ENCODE results near the gene ANLN. TPM values are rescaled to one million over a fixed set of nuclear protein-coding genes. Genes with fewer than 3 reads are reported as not detected.
"Not testable (repeated sequence)": the region's sequence is repeated elsewhere in the genome, so short reads cannot be mapped to it uniquely, and the experiment has no call there.

ANLN gene
- total and polyA plus RNA-seq, 7 donors = 2.4 to 16.9 (median 4.6) TPM

- TF ChIP-seq EP300 (IDR thresholded peaks at IDR 0.05) (no peak), POLR2AphosphoS5 (IDR thresholded peaks at IDR 0.05) (no peak), POLR2A (IDR thresholded peaks at IDR 0.05) (no peak), CTCF (IDR thresholded peaks at IDR 0.05) (no peak)
- Histone ChIP-seq H3K4me3 (no peak overlapping the region), H3K4me1 (no peaks in the 10 kb centered on the region), H3K36me3 (no peaks in the 10 kb centered on the region), H3K9me3 (no peaks in the 10 kb centered on the region), H3K27me3 (no peaks in the 10 kb centered on the region), H3K27ac (no peak overlapping the region)
- no peak for DNase-seq
- WGBS, 2 donors = 15 to 54% methylated on average over 8 of the region's 8 CpGs
- intact Hi-C loops (cut with DNase I) = no loop called here
These were observed 94.6 kb downstream of the ANLN start for GRCh38 chr7:36484265-36484664.

GRCh38 chr7:36486336-36486735, 96.7 kb downstream of the ANLN start:
- 74 to 81% methylated on average over 4 of the region's 4 CpGs for WGBS, 2 donors
- no peak overlapping the region for H3K4me3 ChIP-seq
- no peaks in the 10 kb centered on the region for H3K36me3 ChIP-seq
- DNase-seq = no peak
- intact Hi-C loops (cut with DNase I) = loop anchor here (2.0 to 5.0 kb wide), 2 partner anchors 184 to 711 kb away; no protein-coding TSS in a partner anchor
- H3K27ac ChIP-seq = no peak overlapping the region
- no peaks in the 10 kb centered on the region for H3K4me1 ChIP-seq
- no peaks in the 10 kb centered on the region for H3K9me3 ChIP-seq
- TF ChIP-seq POLR2A (IDR thresholded peaks at IDR 0.05) (no peak), POLR2AphosphoS5 (IDR thresholded peaks at IDR 0.05) (no peak), CTCF (IDR thresholded peaks at IDR 0.05) (no peak), EP300 (IDR thresholded peaks at IDR 0.05) (no peak)
- no peaks in the 10 kb centered on the region for H3K27me3 ChIP-seq

GRCh38 chr7:36487756-36488336, 98.2 kb downstream of the ANLN start:
- H3K9me3 ChIP-seq = no peaks in the 10 kb centered on the region
- H3K4me3 ChIP-seq = no peak overlapping the region
- 24 to 38% methylated on average over 4 of the region's 4 CpGs for WGBS, 2 donors
- intact Hi-C loops (cut with DNase I) = loop anchor here (2.0 to 5.0 kb wide), 2 partner anchors 183 to 709 kb away; no protein-coding TSS in a partner anchor
- H3K4me1 ChIP-seq = no peaks in the 10 kb centered on the region
- no peaks in the 10 kb centered on the region for H3K27me3 ChIP-seq
- peak in 3 of 4 experiments; percentile 23 to 59 (median 46) for TF ChIP-seq CTCF (IDR thresholded peaks at IDR 0.05)
- TF ChIP-seq POLR2AphosphoS5 (IDR thresholded peaks at IDR 0.05) = no peak
- DNase-seq = no peak
- H3K36me3 ChIP-seq = no peaks in the 10 kb centered on the region
- no peak overlapping the region for H3K27ac ChIP-seq

GRCh38 chr7:36488672-36489071, 99.0 kb downstream of the ANLN start:
- not testable (repeated sequence) for DNase-seq, H3K4me1 ChIP-seq, H3K4me3 ChIP-seq, H3K36me3 ChIP-seq, H3K9me3 ChIP-seq, H3K27ac ChIP-seq, H3K27me3 ChIP-seq
- 82 to 90% methylated on average over 5 of the region's 5 CpGs for WGBS, 2 donors
- intact Hi-C loops (cut with DNase I) = loop anchor here (5.0 kb wide), 1 partner anchor 709 kb away; no protein-coding TSS in a partner anchor

- Histone ChIP-seq H3K27me3 (no peaks in the 10 kb centered on the region), H3K4me1 (no peaks in the 10 kb centered on the region), H3K36me3 (no peaks in the 10 kb centered on the region), H3K9me3 (no peaks in the 10 kb centered on the region), H3K27ac (no peak overlapping the region), H3K4me3 (no peak overlapping the region)
- TF ChIP-seq EP300 (IDR thresholded peaks at IDR 0.05) (no peak), POLR2A (IDR thresholded peaks at IDR 0.05) (no peak), CTCF (IDR thresholded peaks at IDR 0.05) (no peak), POLR2AphosphoS5 (IDR thresholded peaks at IDR 0.05) (no peak)
- intact Hi-C loops (cut with DNase I) = no loop called here
- 84 to 90% methylated on average over 3 of the region's 3 CpGs for WGBS, 2 donors
- DNase-seq = no peak
These were observed 100.8 kb downstream of the ANLN start for GRCh38 chr7:36490419-36490830.

All from sigmoid colon (tissue), 7 donors.